Activated CD4-positive, alpha-beta memory T cell treated with anti-CD3 and anti-CD28 coated beads, Interleukin-2, amount 10 ng/mL, durations not matched to agents 7 days and 5 days (primary cell): ENCODE measurements around the gene CCDC78. TPM values are rescaled to one million over a fixed set of nuclear protein-coding genes. Genes with fewer than 3 reads are reported as not detected.

Experiments used
- CTCF ChIA-PET: fragments of 350-600 bp; sonication (Branson Sonifier 250); formaldehyde crosslinking; loops from one replicate; lab custom pipeline; 2021; ENCODE audit warnings: antibody characterized with exemption, inconsistent platforms; lab: Charles Lee
- POLR2A ChIA-PET: fragments of 350-600 bp; sonication (Branson Sonifier 250); formaldehyde crosslinking; loops from one replicate; lab custom pipeline; 2021; ENCODE audit warnings: antibody characterized with exemption; lab: Charles Lee
- DNase-seq: peaks from one replicate; pipeline ENCODE4 v3.0.0-alpha.2; 2020
- H3K27ac Mint-ChIP-seq: one replicate; pipeline ENCODE4 v1.8.0; 2021; ENCODE audit warnings: mild to moderate bottlenecking, mixed read lengths
- H3K27me3 Mint-ChIP-seq: one replicate; pipeline ENCODE4 v1.8.0; 2021; ENCODE audit warnings: mixed read lengths
- H3K36me3 Mint-ChIP-seq: one replicate; pipeline ENCODE4 v1.8.0; 2021; ENCODE audit warnings: low read depth, mixed read lengths
- H3K4me1 Mint-ChIP-seq: one replicate; pipeline ENCODE4 v1.8.0; 2021; ENCODE audit warnings: mixed read lengths
- H3K4me3 Mint-ChIP-seq: one replicate; pipeline ENCODE4 v1.8.0; 2021; ENCODE audit warnings: mild to moderate bottlenecking, mixed read lengths
- H3K9me3 Mint-ChIP-seq: one replicate; pipeline ENCODE4 v1.8.0; 2021; ENCODE audit warnings: mixed read lengths
- total RNA-seq, 2 experiments: library from RNA; stranded (reverse); gene quantifications; one replicate each; pipeline ENCODE4 v1.2.3, GENCODE V29; 2021

The CCDC78 gene
- total RNA-seq, 2 experiments from 2014 or later = 1.9 to 2.3 TPM

GRCh38 chr16:709566-710499 is 16.4 kb downstream of the CCDC78 start:
- Mint-ChIP-seq H3K4me1 (peaks cover 3% of the 10 kb centered on the region), H3K27ac (no peak overlapping the region), H3K9me3 (no peaks in the 10 kb centered on the region), H3K27me3 (peaks cover 37% of the 10 kb centered on the region), H3K36me3 (no peaks in the 10 kb centered on the region), H3K4me3 (no peak overlapping the region)
- no peak for DNase-seq
- POLR2A ChIA-PET = interaction anchor here (1.1 kb wide), 1 partner anchor 18 kb away, joined by 3 read pairs; the partner anchor contains the start of gene HAGHL
- CTCF ChIA-PET = interaction anchor here (0.5 to 1.5 kb wide), 8 partner anchors 10 to 348 kb away, joined by 3 to 5 read pairs (median 4); partner anchors contain the start of genes ANTKMT, CHTF18 and RPUSD1

- peaks cover 3% of the 10 kb centered on the region for H3K4me1 Mint-ChIP-seq
- CTCF ChIA-PET = interaction anchor here (1.0 kb wide), 1 partner anchor 349 kb away, joined by 4 read pairs; no protein-coding TSS in a partner anchor
- POLR2A ChIA-PET = interaction anchor here (1.1 to 1.8 kb wide), 2 partner anchors 13 to 18 kb away, joined by 3 to 9 read pairs; partner anchors contain the start of gene HAGHL
- H3K9me3 Mint-ChIP-seq = no peaks in the 10 kb centered on the region
- peaks cover 39% of the 10 kb centered on the region for H3K27me3 Mint-ChIP-seq
- H3K36me3 Mint-ChIP-seq = no peaks in the 10 kb centered on the region
- DNase-seq = no peak
- no peak overlapping the region for H3K27ac Mint-ChIP-seq
- no peak overlapping the region for H3K4me3 Mint-ChIP-seq
Measured at GRCh38 chr16:708959-709358, 17.3 kb downstream of the CCDC78 start.

- Mint-ChIP-seq H3K36me3 (no peaks in the 10 kb centered on the region), H3K4me3 (no peak overlapping the region), H3K4me1 (peaks cover 3% of the 10 kb centered on the region), H3K27me3 (peaks cover 41% of the 10 kb centered on the region), H3K27ac (no peak overlapping the region), H3K9me3 (no peaks in the 10 kb centered on the region)
- POLR2A ChIA-PET = interaction anchor here (1.1 to 1.8 kb wide), 2 partner anchors 12 to 40 kb away, joined by 4 to 9 read pairs; partner anchors contain the start of gene RHOT2
- no peak for DNase-seq
- CTCF ChIA-PET = no interaction called here
Measured at GRCh38 chr16:708019-708418, 18.2 kb downstream of the CCDC78 start.

GRCh38 chr16:707062-707538 is 19.1 kb downstream of the CCDC78 start:
- peaks cover 46% of the 10 kb centered on the region for H3K27me3 Mint-ChIP-seq
- no peak overlapping the region for H3K4me3 Mint-ChIP-seq
- no peaks in the 10 kb centered on the region for H3K36me3 Mint-ChIP-seq
- no peaks in the 10 kb centered on the region for H3K4me1 Mint-ChIP-seq
- no peaks in the 10 kb centered on the region for H3K9me3 Mint-ChIP-seq
- ChIA-PET POLR2A (interaction anchor here (1.1 to 1.8 kb wide), 2 partner anchors 11 to 39 kb away, joined by 4 to 9 read pairs; partner anchors contain the start of gene RHOT2), CTCF (interaction anchor here (1.3 to 1.4 kb wide), 2 partner anchors 9 to 29 kb away, joined by 3 read pairs; no protein-coding TSS in a partner anchor)
- DNase-seq = no peak
- H3K27ac Mint-ChIP-seq = no peak overlapping the region

GRCh38 chr16:706189-707061 is 19.8 kb downstream of the CCDC78 start:
- no peak overlapping the region for H3K4me3 Mint-ChIP-seq
- H3K9me3 Mint-ChIP-seq = no peaks in the 10 kb centered on the region
- CTCF ChIA-PET = interaction anchor here (1.3 to 1.4 kb wide), 2 partner anchors 10 to 30 kb away, joined by 3 read pairs; no protein-coding TSS in a partner anchor
- no peak overlapping the region for H3K27ac Mint-ChIP-seq
- H3K4me1 Mint-ChIP-seq = no peaks in the 10 kb centered on the region
- DNase-seq = no peak
- no peaks in the 10 kb centered on the region for H3K36me3 Mint-ChIP-seq
- peaks cover 52% of the 10 kb centered on the region for H3K27me3 Mint-ChIP-seq
- POLR2A ChIA-PET = interaction anchor here (1.1 kb wide), 1 partner anchor 38 kb away, joined by 4 read pairs; the partner anchor contains the start of gene RHOT2

GRCh38 chr16:705431-706188 is 20.6 kb downstream of the CCDC78 start, which contains the start of gene FBXL16:
Gene FBXL16, minus strand, starts transcription at chr16:705801. Its CDS starts 8,396 bp downstream, at chr16:697405.
- Mint-ChIP-seq H3K36me3 (no peaks in the 10 kb centered on the region), H3K27ac (no peak within 1 kb of the TSS), H3K27me3 (peaks cover 57% of the 10 kb centered on the region), H3K4me1 (no peaks in the 10 kb centered on the region), H3K9me3 (no peaks in the 10 kb centered on the region), H3K4me3 (no peak within 1 kb of the TSS)
- ChIA-PET POLR2A (interaction anchor here (0.8 kb wide), 1 partner anchor 10 kb away, joined by 4 read pairs; no protein-coding TSS in a partner anchor), CTCF (no interaction called here)
- peak; percentile 31 for DNase-seq

GRCh38 chr16:704552-705380 is 21.5 kb downstream of the CCDC78 start:
- no peak overlapping the region for H3K4me3 Mint-ChIP-seq
- no peak overlapping the region for H3K27ac Mint-ChIP-seq
- ChIA-PET CTCF (interaction anchor here (0.8 to 2.0 kb wide), 2 partner anchors 8 to 15 kb away, joined by 3 to 6 read pairs; no protein-coding TSS in a partner anchor), POLR2A (interaction anchor here (0.8 kb wide), 1 partner anchor 9 kb away, joined by 4 read pairs; no protein-coding TSS in a partner anchor)
- peaks cover 60% of the 10 kb centered on the region for H3K27me3 Mint-ChIP-seq
- no peak for DNase-seq
- H3K4me1 Mint-ChIP-seq = peaks cover 4% of the 10 kb centered on the region
- no peaks in the 10 kb centered on the region for H3K36me3 Mint-ChIP-seq
- no peaks in the 10 kb centered on the region for H3K9me3 Mint-ChIP-seq

- peaks cover 11% of the 10 kb centered on the region for H3K4me1 Mint-ChIP-seq
- DNase-seq = no peak
- no peaks in the 10 kb centered on the region for H3K9me3 Mint-ChIP-seq
- H3K4me3 Mint-ChIP-seq = no peak overlapping the region
- ChIA-PET POLR2A (interaction anchor here (1.0 to 1.6 kb wide), 3 partner anchors 9 to 20 kb away, joined by 3 to 6 read pairs (median 4); partner anchors contain the start of genes JMJD8 and WDR24), CTCF (interaction anchor here (0.8 to 2.0 kb wide), 2 partner anchors 8 to 16 kb away, joined by 3 to 6 read pairs; no protein-coding TSS in a partner anchor)
- no peaks in the 10 kb centered on the region for H3K36me3 Mint-ChIP-seq
- H3K27ac Mint-ChIP-seq = no peak overlapping the region
- H3K27me3 Mint-ChIP-seq = peaks cover 56% of the 10 kb centered on the region
Measured at GRCh38 chr16:704047-704446, 22.2 kb downstream of the CCDC78 start.

- Mint-ChIP-seq H3K27ac (no peak overlapping the region), H3K27me3 (peaks cover 51% of the 10 kb centered on the region), H3K4me1 (peaks cover 15% of the 10 kb centered on the region), H3K9me3 (no peaks in the 10 kb centered on the region), H3K36me3 (no peaks in the 10 kb centered on the region), H3K4me3 (no peak overlapping the region)
- DNase-seq = no peak
- ChIA-PET CTCF (interaction anchor here (0.9 to 2.0 kb wide), 3 partner anchors 12 to 24 kb away, joined by 3 to 6 read pairs (median 4); partner anchors contain the start of genes HAGHL and METRN), POLR2A (interaction anchor here (1.0 to 1.6 kb wide), 3 partner anchors 8 to 19 kb away, joined by 3 to 6 read pairs (median 4); partner anchors contain the start of genes JMJD8 and WDR24)
Measured at GRCh38 chr16:703406-703805, 22.8 kb downstream of the CCDC78 start.

GRCh38 chr16:702341-702740 is 23.9 kb downstream of the CCDC78 start:
- no peak overlapping the region for H3K4me3 Mint-ChIP-seq
- H3K27me3 Mint-ChIP-seq = peaks cover 43% of the 10 kb centered on the region
- H3K27ac Mint-ChIP-seq = no peak overlapping the region
- DNase-seq = no peak
- no peaks in the 10 kb centered on the region for H3K9me3 Mint-ChIP-seq
- ChIA-PET POLR2A (interaction anchor here (0.8 to 4.5 kb wide), 3 partner anchors 9 to 40 kb away, joined by 3 to 21 read pairs (median 4); partner anchors contain the start of gene WDR24), CTCF (interaction anchor here (1.1 to 1.5 kb wide), 2 partner anchors 10 to 13 kb away, joined by 4 to 6 read pairs; partner anchors contain the start of gene METRN)
- peaks cover 24% of the 10 kb centered on the region for H3K4me1 Mint-ChIP-seq
- H3K36me3 Mint-ChIP-seq = no peaks in the 10 kb centered on the region
